GM12872 (cell line): Measurements from ENCODE around the gene IL2RG.

Experiments used
- CTCF ChIP-seq: IDR thresholded peaks from 3 replicates; pipeline ENCODE4 v1.5.1; 2011; ENCODE audit warnings: low read depth, mild to moderate bottlenecking, low read length, moderate library complexity; ENCODE audit not compliant: insufficient read depth

The IL2RG gene

GRCh38 chrX:71118985-71119535 lies 7.7 kb upstream of the IL2RG start:
- TF ChIP-seq CTCF = no peak

GRCh38 chrX:71118032-71118984 lies 6.9 kb upstream of the IL2RG start, which contains the start of gene MED12:
MED12 (plus strand) TSS chrX:71118596; CDS start chrX:71118755, 159 bp downstream.
- no peak for TF ChIP-seq CTCF

- TF ChIP-seq CTCF = no peak
Observed at GRCh38 chrX:71117358-71117757, 6.0 kb upstream of the IL2RG start.

GRCh38 chrX:71111921-71112431 lies 599 bp upstream of the IL2RG start:
- TF ChIP-seq CTCF = no peak

- TF ChIP-seq CTCF = no peak
Observed at GRCh38 chrX:71109051-71109450, 2.3 kb downstream of the IL2RG start.

- TF ChIP-seq CTCF = no peak
Observed at GRCh38 chrX:71107762-71108360, 3.5 kb downstream of the IL2RG start.

GRCh38 chrX:71107245-71107644 lies 4.1 kb downstream of the IL2RG start:
- no peak for TF ChIP-seq CTCF
